HG02763 (cell line): Measurements from ENCODE around the gene UMAD1.

Experiments used
- ATAC-seq: cut with Tn5 transposase; IDR thresholded peaks from one replicate; pipeline ENCODE4 v1.9.1; 2021; ENCODE audit warnings: mild to moderate bottlenecking, moderate library complexity; ENCODE audit not compliant: unreplicated experiment

Gene UMAD1

DNA sequence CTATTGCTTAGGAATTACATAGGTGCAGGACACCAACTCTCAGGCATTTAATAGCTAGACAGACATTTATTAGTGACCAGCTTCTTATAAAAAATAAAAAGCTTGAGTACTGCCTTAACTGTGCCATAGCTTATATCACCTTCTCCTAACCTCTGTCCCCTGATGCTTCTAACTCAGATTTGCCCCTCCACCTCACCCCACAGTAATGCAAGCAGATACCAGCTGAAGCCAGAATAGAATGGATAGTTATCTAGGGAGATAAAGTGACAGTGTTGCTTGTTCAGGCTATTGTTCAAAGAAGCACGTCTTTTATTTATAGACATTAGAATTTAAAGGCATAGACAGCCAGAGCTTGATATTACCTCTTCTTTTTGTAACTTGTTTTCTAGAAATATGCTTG, 228.5 kb downstream of the UMAD1 start:
- no peak for ATAC-seq

DNA sequence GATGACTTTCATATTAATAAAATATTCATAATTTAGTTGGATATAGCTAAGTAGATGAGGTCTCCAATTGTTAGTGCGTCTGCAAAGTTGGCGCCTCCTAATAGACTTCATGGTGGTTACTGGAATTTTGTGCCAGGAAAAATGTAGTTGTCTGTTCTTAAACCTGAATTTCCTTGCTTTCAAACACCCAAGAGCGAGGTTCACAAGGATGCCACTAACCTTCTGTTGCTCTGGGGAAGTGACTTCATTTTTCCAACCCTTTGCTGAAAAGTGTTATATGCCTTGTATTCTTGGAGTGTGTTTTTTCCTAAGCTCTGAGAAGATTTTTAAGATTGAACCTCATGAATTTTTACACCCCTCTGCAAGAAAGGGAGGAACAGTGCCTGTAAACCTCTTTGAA, 229.1 kb downstream of the UMAD1 start:
- no peak for ATAC-seq

DNA sequence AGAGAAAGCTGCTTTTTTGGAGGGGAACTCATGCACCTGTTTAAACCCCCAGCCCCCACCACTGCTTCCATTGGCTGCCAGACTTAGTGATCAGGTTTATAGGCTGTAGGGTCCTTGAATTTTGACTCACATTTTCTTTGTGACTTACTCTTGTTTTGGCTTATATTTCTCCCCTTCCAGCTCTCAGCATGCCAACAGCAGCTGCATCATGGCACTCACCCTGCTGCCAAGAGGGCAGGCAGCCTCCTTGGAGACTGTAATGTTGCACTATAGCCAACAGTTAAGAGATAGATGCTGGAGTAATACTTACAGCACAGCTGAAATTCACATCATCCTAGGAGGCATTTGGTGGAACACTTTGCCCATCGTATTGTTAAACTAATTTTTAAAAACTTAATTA, 230.0 kb downstream of the UMAD1 start:
- no peak for ATAC-seq

DNA sequence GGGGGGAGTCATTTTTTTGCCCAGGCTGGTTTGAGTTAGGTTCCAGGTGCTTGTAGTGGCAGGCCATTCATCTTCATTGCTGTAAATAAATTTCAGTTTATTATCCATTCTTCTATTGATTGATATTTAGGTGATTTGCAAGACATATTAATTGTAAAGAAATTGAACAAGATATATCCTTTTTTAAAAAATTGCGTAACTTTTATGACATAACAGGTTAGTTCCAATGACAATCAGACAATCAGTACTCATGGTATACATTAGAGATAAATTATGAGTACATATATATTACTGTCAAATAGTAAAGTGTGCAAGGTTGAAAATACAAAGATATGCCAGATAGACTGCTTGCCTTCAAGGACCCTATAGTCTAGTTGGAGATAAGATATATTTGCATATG, 235.9 kb downstream of the UMAD1 start:
- ATAC-seq = no peak

DNA sequence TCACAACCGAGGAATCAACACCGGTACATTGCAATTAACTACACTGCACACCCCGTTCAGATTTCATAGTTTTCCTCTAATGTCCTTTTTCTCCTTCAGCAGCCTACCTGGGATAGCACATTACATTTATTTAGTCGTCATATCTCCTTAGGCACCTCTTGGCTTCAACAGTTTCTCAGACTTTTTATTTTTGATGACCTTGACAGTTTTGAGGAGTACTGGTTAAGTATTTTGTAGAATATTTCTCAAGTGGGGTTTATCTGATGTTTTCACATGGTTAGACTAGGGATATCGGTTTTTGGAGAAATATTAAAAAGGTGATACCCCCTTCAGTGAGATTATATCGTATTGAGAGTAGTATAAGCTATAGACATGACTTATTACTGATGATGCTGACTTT, 241.0 kb downstream of the UMAD1 start:
- ATAC-seq = no peak

DNA sequence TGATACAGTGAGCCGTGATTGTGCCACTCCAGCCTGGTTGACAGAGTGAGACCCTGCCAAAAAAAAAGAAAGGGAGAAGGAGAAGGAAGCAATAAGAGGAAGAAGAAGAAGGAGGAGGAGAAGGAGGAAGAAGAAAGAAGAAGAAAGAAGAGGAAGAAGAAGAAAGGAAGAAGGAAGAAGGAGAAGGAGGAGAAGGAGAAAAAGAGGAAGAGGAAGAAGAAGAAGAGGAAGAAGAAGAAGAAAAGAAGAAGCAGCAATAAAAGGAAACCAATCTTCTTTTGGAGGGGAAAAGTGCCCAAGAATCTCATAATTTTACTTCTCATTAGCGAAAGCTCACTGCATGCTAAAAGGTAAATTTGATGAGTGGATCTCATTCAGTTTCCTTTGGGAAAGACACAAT, 242.3 kb downstream of the UMAD1 start:
- no peak for ATAC-seq

DNA sequence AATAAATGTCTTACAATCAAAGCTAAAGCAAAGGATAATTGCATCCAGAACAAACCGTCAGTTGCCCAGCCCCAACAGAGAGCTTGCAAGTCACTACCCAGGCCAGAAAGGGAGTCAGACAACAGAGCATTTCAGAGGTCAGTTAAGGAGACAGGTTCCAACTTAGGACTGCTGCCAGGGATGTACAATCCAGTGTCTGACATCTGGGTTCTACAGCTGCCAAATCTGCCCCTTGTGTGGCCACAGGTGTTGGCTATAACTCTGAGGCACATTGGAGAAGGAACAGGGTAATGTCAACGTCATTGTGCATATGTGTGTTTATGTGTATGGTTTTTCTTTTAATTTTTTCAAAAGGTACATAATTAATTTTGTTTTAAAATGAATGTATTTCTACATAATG, 242.8 kb downstream of the UMAD1 start:
- no peak for ATAC-seq

DNA sequence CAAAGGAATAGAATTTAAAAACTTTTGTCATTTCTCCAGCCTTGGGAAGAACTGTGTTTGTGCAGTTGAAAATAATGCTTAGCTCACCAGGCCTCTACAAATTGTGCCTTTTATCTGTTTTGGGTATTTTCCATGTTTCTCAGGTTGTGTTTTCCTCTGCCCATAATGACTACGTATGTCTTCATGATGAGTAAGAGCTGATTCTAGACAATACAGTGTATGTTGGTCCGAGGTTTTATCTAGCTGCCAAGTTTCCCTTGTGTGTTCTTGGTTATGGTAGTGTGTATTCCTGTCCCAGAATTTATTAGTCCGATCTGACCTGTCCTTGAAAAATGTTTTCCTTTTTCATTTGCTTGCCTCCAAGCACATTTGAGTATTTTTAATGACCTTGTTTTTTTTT, 244.3 kb downstream of the UMAD1 start:
- no peak for ATAC-seq

DNA sequence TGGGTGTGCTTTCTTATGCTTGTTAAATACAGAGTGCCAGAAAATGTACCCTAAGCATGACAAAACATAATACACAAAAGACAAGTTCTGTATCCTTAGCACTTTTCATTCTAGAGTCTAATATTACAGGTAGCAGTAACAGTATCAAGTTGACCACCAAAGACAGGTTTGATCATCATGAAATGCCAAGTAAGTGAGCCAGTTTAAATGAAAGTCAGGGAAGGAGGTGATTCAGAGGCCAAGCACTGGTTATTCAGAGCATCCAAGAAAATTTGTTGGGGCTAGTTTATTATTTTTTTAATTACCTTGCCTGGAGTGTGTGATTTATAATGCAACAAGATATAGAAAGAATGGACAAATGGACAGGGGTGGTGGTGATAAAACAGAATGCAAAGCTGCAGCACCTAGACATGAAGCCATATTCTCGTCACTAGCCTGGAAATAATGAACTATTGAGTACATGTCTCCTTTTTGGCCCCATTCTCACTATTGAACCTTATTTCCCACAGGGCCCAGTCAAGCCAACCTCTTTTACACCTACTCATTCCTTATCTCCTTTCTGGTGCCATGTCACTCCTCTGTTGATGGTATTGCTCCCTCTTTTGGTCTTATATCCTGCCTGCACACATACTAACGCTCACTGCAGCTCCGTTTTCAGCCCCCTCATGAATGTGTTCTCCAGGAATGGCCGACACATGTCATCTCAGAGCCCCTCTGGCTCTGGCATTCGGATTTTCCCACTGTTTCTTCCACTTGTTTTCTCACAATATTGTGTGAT, 249.4 kb downstream of the UMAD1 start:
- ATAC-seq = no peak

DNA sequence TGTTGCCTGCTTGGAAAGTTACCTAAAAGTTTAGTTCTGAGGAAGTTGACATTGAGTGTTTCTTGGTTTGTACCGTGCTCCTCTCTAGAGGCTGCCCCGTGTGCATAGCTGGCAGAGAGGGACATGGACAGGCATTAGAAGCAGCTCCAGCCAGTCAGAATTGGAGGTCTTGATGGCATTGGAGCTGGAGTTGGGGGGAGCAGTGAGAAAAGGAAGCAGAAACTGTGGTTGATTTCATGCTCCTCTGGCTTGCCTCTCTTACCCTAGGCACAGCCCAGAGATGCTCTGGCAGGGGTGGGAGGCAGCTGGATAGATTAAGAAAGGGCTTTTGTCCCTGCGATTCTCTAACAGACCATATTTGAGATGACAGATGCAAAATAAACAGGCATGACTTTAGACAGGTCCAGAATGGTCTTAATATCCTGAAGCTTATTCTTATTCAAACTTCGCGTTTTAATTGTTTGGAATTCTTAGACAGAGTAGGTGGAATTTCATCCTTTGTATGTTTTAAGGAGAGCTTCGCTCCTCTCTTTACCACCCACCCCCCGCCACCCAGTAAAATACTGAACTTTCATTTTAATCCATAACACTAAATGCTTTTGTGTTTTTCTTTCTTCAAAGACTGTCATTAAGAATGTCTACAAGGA, 254.6 kb downstream of the UMAD1 start:
- ATAC-seq = no peak

DNA sequence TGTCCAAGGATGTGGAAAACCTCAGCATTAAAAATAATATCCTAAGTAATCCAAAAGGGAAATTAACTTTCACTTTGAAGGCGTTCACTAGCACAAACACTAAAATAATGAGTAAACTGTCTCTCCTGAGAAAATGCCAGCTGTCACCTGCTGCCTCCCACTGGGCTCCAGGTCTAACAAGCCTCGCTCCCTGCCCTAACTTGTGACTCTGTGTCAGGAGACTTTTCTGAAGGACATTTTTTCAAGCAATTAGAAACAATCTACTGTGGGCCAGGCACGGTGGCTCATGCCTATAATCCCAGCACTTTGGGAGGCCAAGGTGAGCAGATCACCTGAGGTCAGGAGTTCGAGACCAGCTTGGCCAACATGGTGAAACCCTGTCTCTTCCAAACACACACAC, 255.2 kb downstream of the UMAD1 start:
- no peak for ATAC-seq

DNA sequence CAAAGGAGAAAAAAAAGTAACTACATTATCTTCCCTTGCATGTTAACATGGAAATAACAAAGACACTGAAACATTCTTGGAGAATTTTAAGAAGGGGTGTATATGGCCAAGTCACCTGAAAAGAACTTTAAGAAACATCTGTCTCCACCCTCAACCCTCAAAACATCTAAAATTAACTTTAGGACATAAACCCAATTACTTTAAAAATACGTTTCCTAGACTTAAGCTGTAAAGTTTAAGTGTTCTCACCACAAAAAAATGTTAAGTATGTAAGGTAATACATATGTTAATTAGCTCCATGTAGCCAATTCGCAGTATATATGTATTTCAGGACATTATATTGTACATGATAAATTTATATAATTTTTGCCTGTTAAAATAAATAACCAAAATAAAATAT, 257.0 kb downstream of the UMAD1 start:
- no peak for ATAC-seq

DNA sequence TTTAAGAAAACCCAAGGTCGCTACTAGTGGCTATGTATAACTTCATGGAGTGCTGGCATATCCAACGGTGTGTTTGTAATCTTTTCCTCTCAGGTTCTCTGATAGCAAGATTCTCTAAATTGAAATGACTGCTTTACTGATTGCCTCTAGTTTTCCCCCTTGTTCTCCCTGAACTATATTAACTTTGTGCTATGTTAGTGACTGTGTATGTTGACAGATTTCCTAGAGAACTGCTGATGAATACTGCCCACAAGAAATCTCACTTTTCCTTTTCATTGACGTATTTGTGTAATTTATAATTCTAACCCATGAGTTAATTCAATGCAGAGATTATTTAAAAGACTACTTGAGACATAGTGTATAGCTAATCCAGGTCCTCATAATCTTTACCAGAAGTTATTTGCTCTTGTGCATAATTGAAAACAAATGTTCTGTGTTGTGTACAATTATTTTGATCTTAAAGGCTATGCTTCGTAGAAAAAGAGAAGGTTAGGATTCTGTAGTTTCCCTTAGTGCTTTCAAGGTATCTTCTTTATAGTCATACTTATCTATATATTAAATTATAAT, 257.5 kb downstream of the UMAD1 start:
- no peak for ATAC-seq

DNA sequence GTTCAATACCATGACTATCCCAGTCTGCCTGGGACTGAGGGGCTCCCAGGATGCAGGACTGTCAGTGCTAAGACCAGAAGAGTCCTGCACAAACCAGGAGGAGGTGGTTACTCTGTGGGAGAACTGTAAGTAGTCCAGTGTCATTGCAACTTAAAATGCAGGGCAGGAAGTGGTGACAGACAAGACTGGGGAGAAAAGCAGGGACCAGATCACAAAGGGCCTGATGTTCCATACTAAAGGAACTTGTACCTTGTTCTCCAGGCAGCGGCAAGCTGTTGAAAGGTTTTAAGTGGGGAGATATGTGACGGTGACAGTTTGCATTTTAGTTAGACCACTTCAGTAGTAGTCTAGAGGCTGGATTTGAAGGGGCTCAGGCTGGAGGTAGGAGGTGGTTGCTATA, 262.3 kb downstream of the UMAD1 start:
- ATAC-seq = no peak

DNA sequence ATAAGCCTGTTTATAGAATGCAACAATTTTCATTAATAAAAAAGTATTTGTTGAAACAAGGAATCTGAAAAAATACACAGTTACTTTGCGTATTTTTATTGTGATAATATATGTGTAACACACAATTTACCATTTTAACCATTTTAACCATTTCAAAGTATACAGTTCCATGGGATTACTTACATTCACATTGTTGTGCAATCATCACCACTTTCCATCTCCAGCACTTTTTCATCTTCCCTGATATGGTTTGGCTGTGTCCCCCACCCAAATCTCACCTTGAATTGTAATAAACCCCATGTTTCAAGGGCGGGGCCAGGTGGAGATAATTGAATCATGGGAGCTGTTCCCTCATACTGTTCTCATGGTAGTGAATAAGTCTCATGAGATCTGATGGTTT, 266.8 kb downstream of the UMAD1 start:
- ATAC-seq = no peak

DNA sequence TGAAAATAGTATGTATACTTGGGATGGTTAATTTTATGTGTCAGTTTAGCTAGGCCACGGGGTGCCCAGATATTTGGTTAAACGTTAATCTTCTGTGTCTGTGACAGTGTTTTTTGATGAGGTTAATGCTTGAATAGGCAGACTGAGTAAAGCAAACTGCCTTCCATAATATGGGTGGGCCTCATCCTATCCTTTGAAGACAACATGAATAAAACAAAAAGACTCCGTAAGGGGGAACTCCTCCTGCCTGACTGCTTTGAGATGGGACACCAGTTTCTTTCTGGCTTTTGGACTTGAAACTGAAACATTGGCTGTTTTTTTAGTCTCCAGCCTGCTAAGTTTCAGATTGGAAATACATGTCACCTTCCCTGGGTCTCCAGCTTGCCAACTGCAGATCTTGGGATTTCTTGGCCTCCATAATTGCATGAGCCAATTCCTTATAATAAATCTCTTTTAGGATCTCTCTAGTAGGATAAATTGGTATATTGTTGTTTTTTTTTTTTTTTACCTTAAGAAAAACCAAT, 268.1 kb downstream of the UMAD1 start:
- no peak for ATAC-seq

DNA sequence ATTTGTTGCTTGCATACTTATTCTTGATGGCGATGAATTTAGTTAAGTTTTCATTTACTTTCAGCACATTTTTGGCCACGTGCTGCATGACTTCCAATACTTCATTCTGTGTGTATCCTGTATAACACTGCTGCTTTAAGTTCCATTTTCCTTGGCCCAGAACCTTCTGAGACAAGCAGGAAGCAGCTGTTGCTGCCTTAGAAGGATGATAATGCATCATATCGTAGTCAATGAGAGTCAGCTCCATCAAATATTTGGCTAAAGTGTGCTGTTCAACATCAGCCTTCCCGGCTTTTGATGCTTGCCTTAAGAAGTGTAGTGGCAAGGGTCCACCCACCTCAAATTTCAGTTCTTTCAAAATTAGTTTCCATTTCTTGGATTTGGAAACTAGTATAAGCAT, 268.8 kb downstream of the UMAD1 start:
- ATAC-seq = no peak

DNA sequence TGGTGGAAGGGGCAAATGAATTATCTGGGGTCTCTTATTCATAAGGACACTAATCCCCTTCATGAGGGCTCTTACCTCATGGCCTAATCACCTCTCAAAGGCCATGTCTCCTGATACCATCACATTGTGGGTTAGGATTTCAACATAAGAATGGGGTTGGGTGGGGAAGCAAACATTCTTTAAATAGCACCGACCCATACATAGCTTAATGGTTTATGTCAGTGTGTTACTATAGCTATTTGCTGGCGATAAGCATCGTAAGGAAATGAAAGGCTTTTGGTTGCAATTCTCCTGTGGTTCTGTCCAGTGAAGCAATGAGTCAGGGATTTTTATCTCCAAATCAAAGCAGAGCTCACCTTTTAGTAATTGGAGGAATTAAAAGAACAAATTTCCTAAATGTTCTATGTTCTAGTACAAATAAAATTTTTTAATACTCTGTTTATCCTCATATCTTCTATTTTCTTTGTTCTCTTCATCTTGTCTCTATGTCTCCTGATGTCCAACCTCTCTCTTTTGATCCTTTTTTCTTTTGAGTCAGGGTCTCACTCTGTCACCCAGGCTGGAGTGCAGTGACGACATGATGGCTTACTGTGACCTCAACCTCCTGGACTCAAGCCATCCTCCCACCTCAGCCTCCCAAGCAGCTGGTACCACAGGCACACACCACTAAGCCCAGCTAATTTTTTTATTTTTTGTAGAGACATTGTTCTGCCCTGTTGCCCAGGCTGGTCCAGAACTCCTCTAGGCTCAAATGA, 271.0 kb downstream of the UMAD1 start:
- ATAC-seq = no peak

DNA sequence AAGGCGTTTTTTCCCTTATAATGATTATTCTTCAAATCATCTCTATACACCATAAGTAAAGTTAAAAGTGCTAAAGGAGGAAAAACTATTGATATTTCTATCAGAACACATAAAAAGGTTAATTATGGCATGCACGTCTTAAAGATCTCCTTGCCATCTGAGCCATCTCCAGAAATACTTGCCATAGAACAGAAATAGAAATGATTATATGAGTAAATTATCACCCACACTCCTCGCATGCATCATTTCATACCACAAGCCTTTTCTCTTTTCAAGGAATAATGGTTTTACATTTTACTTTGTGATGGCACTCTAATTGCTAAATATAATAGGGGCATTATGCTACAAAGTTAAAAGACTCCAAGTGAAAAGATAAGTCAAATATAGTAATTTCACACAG, 272.4 kb downstream of the UMAD1 start:
- no peak for ATAC-seq

DNA sequence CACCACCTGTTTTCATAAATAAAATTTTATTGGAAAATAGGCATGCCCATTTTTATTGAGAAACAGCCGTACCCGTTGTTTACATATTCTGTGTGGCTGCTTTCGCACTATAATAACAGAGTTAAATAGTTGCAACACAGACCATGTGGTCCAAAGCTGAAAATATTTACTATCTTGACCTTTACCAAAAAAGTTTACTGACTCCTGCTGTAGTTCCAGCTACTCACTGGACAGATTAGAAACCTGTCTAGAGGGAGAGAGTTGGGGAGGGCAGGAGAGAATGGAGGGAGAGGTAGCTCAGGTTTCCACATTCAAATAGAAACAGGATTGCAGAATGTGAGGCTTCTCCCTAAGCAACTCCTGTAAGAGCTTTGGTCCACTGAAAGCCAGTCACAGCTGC, 273.0 kb downstream of the UMAD1 start:
- no peak for ATAC-seq

DNA sequence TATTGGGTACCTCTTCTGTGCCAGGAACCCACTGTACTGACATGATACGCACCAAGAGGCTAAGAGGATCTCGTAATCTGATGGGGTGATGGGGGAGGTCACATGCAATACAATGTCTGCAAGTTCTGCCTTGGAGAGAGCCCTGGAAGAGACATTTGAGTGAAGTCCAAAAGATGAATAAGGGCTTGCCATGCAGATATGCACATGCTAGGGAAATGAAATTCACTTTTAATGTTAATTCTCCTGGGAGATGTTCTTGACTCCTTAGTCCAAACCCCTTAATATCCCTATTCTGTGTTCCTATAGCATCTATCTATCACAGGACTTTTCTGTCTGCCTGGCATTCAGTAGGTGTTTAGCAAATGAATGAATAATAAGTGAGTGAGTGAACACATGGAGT, 274.0 kb downstream of the UMAD1 start:
- no peak for ATAC-seq

DNA sequence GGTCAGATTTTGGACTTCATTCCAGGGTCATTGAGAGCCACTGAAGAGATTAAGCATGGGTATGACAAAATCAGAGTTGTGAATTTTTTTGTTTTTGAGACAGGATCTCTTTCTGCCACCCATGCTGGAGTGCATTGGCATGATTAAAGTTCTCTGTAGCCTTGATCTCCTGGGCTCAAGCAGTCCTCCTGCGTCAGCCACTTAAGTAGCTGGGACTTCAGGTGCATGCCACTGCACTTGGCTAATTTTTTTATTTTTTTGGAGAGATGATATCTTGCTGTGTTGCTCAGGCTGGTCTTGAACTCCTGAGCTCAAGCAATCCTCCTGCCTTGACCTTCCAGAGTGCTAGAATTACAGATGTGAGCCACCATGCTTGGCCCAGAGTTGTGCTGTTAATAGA, 275.5 kb downstream of the UMAD1 start:
- no peak for ATAC-seq
